IMR-90 (cell line): Measurements from ENCODE around the gene GSN. TPM values are rescaled to one million over a fixed set of nuclear protein-coding genes. Genes with fewer than 3 reads are reported as not detected.

Experiments used
- ATAC-seq: fragments of 200-7000 bp; cut with Tn5 transposase; 2 replicates; pipeline ENCODE4 v1.9.1; 2020; ENCODE audit warnings: low read depth, mild to moderate bottlenecking, moderate library complexity
- BruUV-seq: library from RNA; stranded (reverse); fragments of 400-500 nt; replicated peaks from 2 replicates; lab custom pipeline; 2021; lab: Mats Ljungman, UMichigan
- CTCF ChIA-PET: fragments of 300-600 bp; formaldehyde crosslinking; extraction: SDS; loops from one replicate; lab custom pipeline; 2021; ENCODE audit warnings: antibody characterized with exemption; lab: Yijun Ruan, JAX
- POLR2A ChIA-PET: fragments of 300-600 bp; sonication (Branson Sonifier 250); formaldehyde crosslinking; loops from one replicate; lab custom pipeline; 2022; ENCODE audit warnings: antibody characterized with exemption; ENCODE audit not compliant: unreplicated experiment; lab: Charles Lee
- DNase-seq: peaks from one replicate; pipeline ENCODE4 v3.0.0; 2013
- H2AFZ ChIP-seq: replicated peaks from 2 replicates; pipeline ENCODE3; 2013; ENCODE audit warnings: low read length, mild to moderate bottlenecking; ENCODE audit not compliant: poor library complexity
- H2AK5ac ChIP-seq: 2 replicates; pipeline ENCODE4 v1.6.1; 2013; ENCODE audit warnings: low read depth, low read length, inconsistent platforms
- H2AK9ac ChIP-seq: replicated peaks from 2 replicates; pipeline ENCODE3; 2013; ENCODE audit warnings: mild to moderate bottlenecking, low read depth, low read length, moderate library complexity; ENCODE audit not compliant: poor library complexity
- H2BK120ac ChIP-seq: 2 replicates; pipeline ENCODE4 v1.6.1; 2013; ENCODE audit warnings: low read depth, low read length, inconsistent platforms
- H2BK15ac ChIP-seq: 3 replicates; pipeline ENCODE4 v1.6.1; 2013; ENCODE audit warnings: low read depth, low read length, inconsistent platforms
- H2BK20ac ChIP-seq: 2 replicates; pipeline ENCODE4 v1.6.1; 2013; ENCODE audit warnings: low read depth, mild to moderate bottlenecking, inconsistent platforms, low read length, moderate library complexity
- H2BK5ac ChIP-seq: 2 replicates; pipeline ENCODE4 v1.6.1; 2013; ENCODE audit warnings: mild to moderate bottlenecking, low read depth, low read length, inconsistent platforms; ENCODE audit not compliant: poor library complexity, severe bottlenecking
- H3K14ac ChIP-seq: replicated peaks from 2 replicates; pipeline ENCODE4 v1.6.1; 2013; ENCODE audit warnings: low read depth, low read length, inconsistent platforms
- H3K18ac ChIP-seq: 2 replicates; pipeline ENCODE4 v1.6.1; 2013; ENCODE audit warnings: low read depth, low read length, control low read depth
- H3K23ac ChIP-seq: 2 replicates; pipeline ENCODE4 v1.6.1; 2013; ENCODE audit warnings: low read depth, low read length, inconsistent platforms
- H3K27ac ChIP-seq: 2 replicates; pipeline ENCODE4 v1.5.1; 2013; ENCODE audit warnings: mild to moderate bottlenecking, control low read depth, low read length; ENCODE audit not compliant: insufficient read depth
- H3K27me3 ChIP-seq: 2 replicates; pipeline ENCODE4 v1.6.1; 2013; ENCODE audit warnings: low read length; ENCODE audit not compliant: control insufficient read depth, insufficient read depth
- H3K36me3 ChIP-seq: 2 replicates; pipeline ENCODE4 v1.6.1; 2013; ENCODE audit warnings: low read length, mixed read lengths; ENCODE audit not compliant: control insufficient read depth, insufficient read depth
- H3K4ac ChIP-seq: 2 replicates; pipeline ENCODE4 v1.6.1; 2013; ENCODE audit warnings: low read depth, low read length, inconsistent platforms
- H3K4me1 ChIP-seq: 2 replicates; pipeline ENCODE4 v1.6.1; 2013; ENCODE audit warnings: low read length, mixed read lengths; ENCODE audit not compliant: control insufficient read depth, insufficient read depth
- H3K4me2 ChIP-seq: 2 replicates; pipeline ENCODE4 v1.6.1; 2013; ENCODE audit warnings: low read depth, mild to moderate bottlenecking, control low read depth, low read length, moderate library complexity
- H3K4me3 ChIP-seq: 2 replicates; pipeline ENCODE4 v1.5.1; 2013; ENCODE audit warnings: low read depth, mild to moderate bottlenecking, control low read depth, low read length, moderate library complexity; ENCODE audit not compliant: insufficient read depth
- H3K56ac ChIP-seq: 2 replicates; pipeline ENCODE4 v1.6.1; 2013; ENCODE audit warnings: low read length, inconsistent platforms; ENCODE audit not compliant: insufficient read depth; ENCODE audit errors: extremely low read depth
- H3K79me1 ChIP-seq, 2 experiments: 2 replicates each; pipeline ENCODE4 v1.6.1; 2013; ENCODE audit warnings: low read length in 2 of 2, inconsistent platforms in 1 of 2, low read depth in 1 of 2
- H3K9ac ChIP-seq: 2 replicates; pipeline ENCODE4 v1.6.1; 2013; ENCODE audit warnings: low read depth, low read length, control low read depth
- H3K9me1 ChIP-seq: 2 replicates; pipeline ENCODE4 v1.6.1; 2013; ENCODE audit warnings: low read length, inconsistent platforms; ENCODE audit not compliant: insufficient read depth
- H3K9me3 ChIP-seq: 2 replicates; pipeline ENCODE4 v1.6.1; 2013; ENCODE audit warnings: low read length; ENCODE audit not compliant: control insufficient read depth, insufficient read depth
- H4K20me1 ChIP-seq: 2 replicates; pipeline ENCODE4 v1.6.1; 2013; ENCODE audit warnings: low read length, inconsistent platforms; ENCODE audit not compliant: insufficient read depth
- H4K5ac ChIP-seq: 2 replicates; pipeline ENCODE4 v1.6.1; 2013; ENCODE audit warnings: mild to moderate bottlenecking, low read depth, low read length, control low read depth
- H4K8ac ChIP-seq, 2 experiments: 2 replicates each; pipeline ENCODE4 v1.6.1; 2013; ENCODE audit warnings: low read depth in 2 of 2, low read length in 2 of 2, control low read depth in 1 of 2, inconsistent platforms in 1 of 2
- H4K91ac ChIP-seq: 2 replicates; pipeline ENCODE4 v1.6.1; 2013; ENCODE audit warnings: low read depth, low read length, inconsistent platforms; ENCODE audit not compliant: insufficient read depth
- MAFK ChIP-seq: IDR thresholded peaks from 2 replicates; pipeline ENCODE4 v1.6.1; 2012; ENCODE audit warnings: low read depth, low read length, improper control_type of control experiment
- MAZ ChIP-seq: IDR thresholded peaks from 2 replicates; pipeline ENCODE4 v1.6.1; 2012; ENCODE audit warnings: low read depth, mild to moderate bottlenecking, low read length, improper control_type of control experiment, moderate library complexity, borderline replicate concordance
- MXI1 ChIP-seq: IDR thresholded peaks from 2 replicates; pipeline ENCODE4 v1.6.1; 2012; ENCODE audit warnings: low read depth, mild to moderate bottlenecking, low read length, moderate library complexity, borderline replicate concordance
- NFE2L2 ChIP-seq: fragments of 150-350 bp; IDR thresholded peaks from 2 replicates; pipeline ENCODE4 v1.6.1; 2016; ENCODE audit warnings: low read depth, mild to moderate bottlenecking, low read length
- POLR2A ChIP-seq: IDR thresholded peaks from 2 replicates; pipeline ENCODE4 v1.6.1; 2012; ENCODE audit warnings: mild to moderate bottlenecking, low read depth, low read length
- WGBS, 2 experiments: methylation state at CpG; one replicate each; pipeline versions ENCODE4 v1.1.5 to v1.1.7; 2013; ENCODE audit warnings: missing lambda C conversion rate in 2 of 2; ENCODE audit not compliant: insufficient read length in 1 of 2; ENCODE audit errors: extremely low coverage in 2 of 2; 5-methylcytosine and 5-hydroxymethylcytosine counted together
- dilution Hi-C: fragments of 300-500 bp; cut with HindIII; formaldehyde crosslinking; loops from one replicate; pipeline ENCODE4 v1.14.3; 2018; ENCODE audit warnings: low sequenced_read_pairs; ENCODE audit not compliant: unreplicated experiment
- in situ Hi-C: fragments of 300-500 bp; cut with MboI; formaldehyde crosslinking; loops from 3 replicates; pipeline ENCODE4 v1.14.3; 2019; ENCODE audit warnings: low sequenced_read_pairs, inconsistent platforms, mixed read lengths
- intact Hi-C: fragments of 100-400 bp; cut with micrococcal nuclease; formaldehyde crosslinking; loops from 2 replicates; pipeline ENCODE4 v1.10.0; 2022
- polyA plus RNA-seq, 3 experiments: library from polyadenylated mRNA; depleted of rRNA; stranded (reverse); fragments of >200 nt; gene quantifications; 2 replicates each; pipeline ENCODE4 v1.2.3, GENCODE V29; 2012; ENCODE audit warnings: low replicate concordance in 1 of 3
- total RNA-seq: library from RNA; depleted of rRNA; stranded (reverse); fragments of >200 nt; gene quantifications from 2 replicates; pipeline ENCODE4 v1.2.3, GENCODE V29; 2012
- TF ChIP-seq, protein P1 (sequence below): fragments of 150-350 bp; IDR thresholded peaks from 2 replicates; pipeline ENCODE4 v1.6.1; 2017; ENCODE audit warnings: mild to moderate bottlenecking, antibody characterized with exemption, low read length, low read depth

GSN gene
- total and polyA plus RNA-seq, 2 of the 4 experiments (the other 2 are of a cell fraction) = 495 to 547 TPM

GRCh38 chr9:121219530-121219929 lies 48.4 kb upstream of the GSN start:
- intact Hi-C loops = no loop called here
- no peak overlapping the region for H3K27ac ChIP-seq

More at GRCh38 chr9:121219530-121219929, 48.4 kb upstream of the GSN start:
- no peak overlapping the region for H3K4me2 ChIP-seq
- no peak overlapping the region for H3K4ac ChIP-seq
- POLR2A ChIA-PET = interaction anchor here (0.7 kb wide), 1 partner anchor 47 kb away, joined by 5 read pairs; no protein-coding TSS in a partner anchor
- no peaks in the 10 kb centered on the region for H3K27me3 ChIP-seq
- no peaks in the 10 kb centered on the region for H4K20me1 ChIP-seq
- BruUV-seq = no TSS peak
- no peak overlapping the region for H3K56ac ChIP-seq
- no peak overlapping the region for H2BK15ac ChIP-seq
- no peak overlapping the region for H3K18ac ChIP-seq
- no peak overlapping the region for H3K4me3 ChIP-seq
- no peak overlapping the region for H2BK20ac ChIP-seq
- no peak for DNase-seq
- WGBS, 2 experiments = no CpG with 5 or more reads among the region's 3 CpGs
- H3K14ac ChIP-seq = no peak overlapping the region
- CTCF ChIA-PET = no interaction called here
- no peak overlapping the region for H4K8ac ChIP-seq
- dilution Hi-C loops (no loop called here), in situ Hi-C loops (no loop called here)
- H3K9me3 ChIP-seq = no peaks in the 10 kb centered on the region
- no peaks in the 10 kb centered on the region for H3K4me1 ChIP-seq
- H2AFZ ChIP-seq = no peak overlapping the region
- H4K5ac ChIP-seq = no peak overlapping the region
- TF ChIP-seq NFE2L2 (no peak), POLR2A (no peak), MAFK (no peak), MAZ (no peak), MXI1 (no peak)
- TF ChIP-seq, protein P1, sequence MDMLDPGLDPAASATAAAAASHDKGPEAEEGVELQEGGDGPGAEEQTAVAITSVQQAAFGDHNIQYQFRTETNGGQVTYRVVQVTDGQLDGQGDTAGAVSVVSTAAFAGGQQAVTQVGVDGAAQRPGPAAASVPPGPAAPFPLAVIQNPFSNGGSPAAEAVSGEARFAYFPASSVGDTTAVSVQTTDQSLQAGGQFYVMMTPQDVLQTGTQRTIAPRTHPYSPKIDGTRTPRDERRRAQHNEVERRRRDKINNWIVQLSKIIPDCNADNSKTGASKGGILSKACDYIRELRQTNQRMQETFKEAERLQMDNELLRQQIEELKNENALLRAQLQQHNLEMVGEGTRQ = no peak
- no peak overlapping the region for H2BK5ac ChIP-seq
- 0 out of 2 replicates have a peak, but pooled peaks cover 3% of the 10 kb centered on the region for H3K9me1 ChIP-seq
- no peaks in the 10 kb centered on the region for H3K36me3 ChIP-seq
- peaks cover 0 to 3% of the 10 kb centered on the region in 2 experiments; a peak in 1 of 4 replicates for H3K79me1 ChIP-seq
- H2AK9ac ChIP-seq = no peak overlapping the region
- no peak overlapping the region for H2BK120ac ChIP-seq
- no peak overlapping the region for H3K9ac ChIP-seq
- H3K23ac ChIP-seq = no peak overlapping the region
- H2AK5ac ChIP-seq = no peak overlapping the region
- ATAC-seq = no peak
- no peak overlapping the region for H4K91ac ChIP-seq
